ENCODE data around the gene CFD.
"Not testable (repeated sequence)": the region's sequence is repeated elsewhere in the genome, so short reads cannot be mapped to it uniquely, and the experiment has no call there.

Gene CFD

GRCh38 chr19:871446-872265 is 12.2 kb downstream of the CFD start:
- no peak for DNase-seq (ENCODE audit: low read depth in 2 of 2)

DNA sequence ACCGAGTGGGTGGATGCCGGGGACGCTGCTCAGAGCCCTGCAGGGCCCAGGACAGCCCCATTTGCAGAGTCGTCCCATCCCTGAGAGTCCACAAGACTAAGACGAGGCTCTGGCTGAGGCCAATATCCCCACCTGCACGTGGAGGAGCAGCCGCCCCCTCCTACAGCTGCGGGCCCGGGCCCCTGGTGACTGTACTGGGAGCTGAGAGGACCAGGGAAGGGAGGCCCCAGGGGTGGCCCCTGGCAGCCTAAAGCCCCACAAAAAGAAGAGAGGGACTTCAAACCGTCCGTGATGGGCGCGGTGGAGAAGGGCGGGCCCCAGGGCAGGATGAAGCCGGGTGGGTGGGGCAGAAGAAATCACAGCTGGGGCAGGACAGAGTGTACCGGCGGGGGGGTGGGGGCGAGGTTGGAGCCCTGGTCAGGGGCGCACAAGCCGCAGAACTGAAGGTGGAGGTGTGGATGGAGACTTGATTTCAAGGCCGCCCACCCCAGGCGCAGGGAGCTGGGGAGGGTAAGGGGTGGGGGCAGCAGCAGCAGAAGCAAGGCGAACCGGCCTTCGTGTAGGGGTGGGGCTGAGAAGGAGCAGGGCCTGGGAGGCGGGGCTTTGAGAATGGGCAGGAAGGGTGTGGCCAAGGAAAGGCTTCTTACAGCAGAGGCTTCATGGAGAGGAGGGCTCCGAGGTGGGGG is 12.9 kb downstream of the CFD start:
- DNase-seq (ENCODE audit: low read depth in 2 of 2) = peak; percentile 32 to 67

DNA sequence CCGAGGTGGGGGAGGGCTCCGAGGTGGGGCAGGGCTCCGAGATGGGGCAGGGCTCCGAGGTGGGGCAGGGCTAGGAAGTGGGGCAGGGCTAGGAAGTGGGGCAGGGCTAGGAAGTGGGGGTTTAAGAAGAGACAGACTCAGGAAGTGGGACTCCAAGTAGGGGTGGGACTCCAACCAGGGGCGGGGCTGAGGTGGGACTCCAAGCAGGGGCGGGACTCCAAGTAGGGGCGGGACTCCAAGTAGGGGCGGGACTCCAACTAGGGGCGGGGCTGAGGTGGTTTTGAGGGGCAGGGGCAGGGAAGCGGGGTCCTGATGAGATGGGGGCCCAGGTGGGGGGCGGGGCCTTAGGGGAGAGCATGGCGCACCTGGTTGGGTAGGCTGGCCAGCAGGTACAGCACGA is 13.6 kb downstream of the CFD start:
- peak in 1 of 2 donors; percentile 49 for DNase-seq (ENCODE audit: low read depth in 2 of 2)

- no peak for DNase-seq (ENCODE audit: low read depth in 2 of 2)
These were observed 14.1 kb downstream of the CFD start for GRCh38 chr19:873561-874041.

DNA sequence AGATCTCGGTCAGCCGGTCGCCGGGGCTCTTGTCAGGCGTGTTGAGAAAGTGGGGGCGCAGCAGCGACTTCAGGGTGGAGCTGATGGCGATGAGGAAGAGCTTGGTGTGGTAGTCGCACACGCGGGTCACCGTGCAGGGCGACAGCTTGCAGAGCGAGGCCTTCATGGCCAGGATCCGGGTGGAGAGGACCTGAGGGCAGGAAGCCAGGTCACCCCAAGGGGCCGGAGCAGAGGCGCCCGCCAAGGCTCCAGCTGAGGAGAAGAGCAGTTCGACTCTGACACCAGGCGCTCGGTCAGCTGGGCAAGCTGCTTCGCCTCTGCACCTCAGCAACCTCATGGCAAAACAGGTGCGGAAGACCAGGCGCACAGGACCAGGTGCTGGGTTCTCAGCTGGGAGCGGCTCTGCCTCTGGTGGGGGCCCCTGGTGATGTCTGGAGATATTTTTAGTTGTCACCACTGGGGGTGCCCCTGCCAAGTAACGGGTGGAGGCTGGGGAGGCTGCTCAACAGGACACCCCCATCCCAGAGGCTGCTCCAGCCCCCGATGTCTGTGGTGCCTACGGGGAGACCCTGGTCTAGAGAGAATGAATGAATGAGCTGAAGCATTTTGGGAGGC is 15.9 kb downstream of the CFD start:
- no peak for DNase-seq (ENCODE audit: low read depth in 2 of 2)

GRCh38 chr19:876089-876488 is 16.6 kb downstream of the CFD start:
- DNase-seq (ENCODE audit: low read depth in 2 of 2) = no peak

DNA sequence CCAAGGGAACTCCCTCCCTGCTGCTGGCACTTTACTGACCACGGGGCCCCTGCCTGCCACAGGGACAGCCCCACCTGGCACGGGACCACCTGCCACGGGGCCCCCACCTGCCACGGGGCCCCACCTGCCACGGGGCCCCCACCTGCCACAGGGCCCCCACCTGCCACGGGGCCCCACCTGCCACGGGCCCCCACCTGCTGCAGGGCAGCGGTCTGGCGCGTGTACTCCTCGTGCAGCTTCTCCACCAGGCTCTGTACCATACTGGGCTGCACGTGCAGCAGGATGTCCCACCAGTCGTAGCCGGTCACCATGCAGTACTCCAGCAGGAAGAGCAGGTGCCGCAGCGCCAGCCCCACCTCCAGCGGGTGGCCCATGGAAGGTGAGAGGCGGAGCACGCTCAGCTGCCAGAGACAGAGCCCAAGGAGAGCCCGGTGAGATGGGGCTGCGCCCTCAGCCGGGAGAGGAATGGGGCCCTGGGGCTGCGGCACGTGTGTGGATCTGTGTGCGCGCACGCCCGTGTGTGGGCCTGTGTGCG is 17.4 kb downstream of the CFD start:
- DNase-seq (ENCODE audit: low read depth in 2 of 2) = no peak

GRCh38 chr19:877992-878660 is 18.7 kb downstream of the CFD start:
- not testable (repeated sequence) for DNase-seq (ENCODE audit: low read depth in 2 of 2)

DNA sequence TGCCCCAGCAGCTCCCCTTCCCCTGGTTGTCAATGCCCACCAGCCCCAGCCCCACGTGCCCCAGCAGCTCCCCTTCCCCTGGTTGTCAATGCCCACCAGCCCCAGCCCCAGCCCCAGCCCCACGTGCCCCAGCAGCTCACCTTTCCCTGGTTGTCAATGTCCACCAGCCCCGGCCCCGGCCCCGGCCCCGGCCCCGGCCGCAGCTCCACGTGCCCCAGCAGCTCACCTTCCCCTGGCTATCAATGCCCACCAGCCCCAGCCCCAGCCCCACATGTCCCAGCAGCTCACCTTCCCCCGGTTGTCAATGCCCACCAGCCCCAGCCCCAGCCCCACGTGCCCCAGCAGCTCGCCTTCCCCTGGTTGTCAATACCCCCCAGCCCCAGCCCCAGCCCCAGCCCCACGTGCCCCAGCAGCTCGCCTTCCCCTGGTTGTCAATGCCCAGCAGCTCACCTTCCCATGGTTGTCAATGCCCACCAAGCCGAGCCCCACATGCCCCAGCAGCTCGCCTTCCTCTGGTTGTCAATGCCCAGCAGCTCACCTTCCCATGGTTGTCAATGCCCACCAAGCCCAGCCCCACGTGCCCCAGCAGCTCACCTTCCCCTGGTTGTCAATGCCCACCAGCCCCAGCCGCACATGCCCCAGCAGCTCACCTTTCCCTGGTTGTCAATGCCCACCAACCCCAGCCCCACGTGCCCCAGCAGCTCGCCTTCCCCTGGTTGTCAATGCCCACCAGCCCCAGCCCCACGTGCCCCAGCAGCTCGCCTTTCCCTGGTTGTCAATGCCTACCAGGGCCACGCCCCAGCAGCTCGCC is 19.5 kb downstream of the CFD start:
- not testable (repeated sequence) for DNase-seq (ENCODE audit: low read depth in 2 of 2)

- DNase-seq (ENCODE audit: low read depth in 2 of 2) = no peak
These were observed 20.4 kb downstream of the CFD start for GRCh38 chr19:879711-880438.

- DNase-seq (ENCODE audit: low read depth in 2 of 2) = no peak
These were observed 22.1 kb downstream of the CFD start for GRCh38 chr19:881385-882071.

GRCh38 chr19:882871-883497 is 23.5 kb downstream of the CFD start:
- DNase-seq (ENCODE audit: low read depth in 2 of 2) = no peak

- DNase-seq (ENCODE audit: low read depth in 2 of 2) = no peak
These were observed 24.3 kb downstream of the CFD start for GRCh38 chr19:883661-884211.

- DNase-seq (ENCODE audit: low read depth in 2 of 2) = no peak
These were observed 25.2 kb downstream of the CFD start for GRCh38 chr19:884420-885211.

- DNase-seq (ENCODE audit: low read depth in 2 of 2) = no peak
These were observed 26.2 kb downstream of the CFD start for GRCh38 chr19:885536-886224.

- DNase-seq (ENCODE audit: low read depth in 2 of 2) = no peak
These were observed 27.6 kb downstream of the CFD start for GRCh38 chr19:887072-887471.

DNA sequence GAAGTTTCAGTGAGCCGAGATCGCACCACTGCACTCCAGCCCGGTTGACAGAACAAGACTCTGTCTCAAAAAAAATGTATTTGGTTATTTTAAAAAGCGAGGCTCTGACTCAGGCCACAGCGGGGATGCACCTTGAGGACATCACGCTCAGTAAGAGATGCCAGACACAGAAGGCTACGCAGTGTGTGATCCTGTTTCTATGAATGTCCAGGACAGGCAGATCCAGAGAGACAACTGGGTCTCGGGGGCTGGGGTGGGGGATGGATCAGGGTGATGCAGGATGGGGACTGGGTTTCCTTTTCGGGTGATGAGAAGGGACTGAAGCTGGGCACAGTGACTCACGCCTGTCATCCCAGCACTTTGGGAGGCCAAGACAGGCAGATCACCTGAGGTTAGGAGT is 28.1 kb downstream of the CFD start:
- DNase-seq (ENCODE audit: low read depth in 2 of 2) = no peak

Data from activated CD8-positive, alpha-beta memory T cell treated with anti-CD3 and anti-CD28 coated beads for 4 hours (primary cell).